Stimulated activated CD4-positive, alpha-beta T cell treated with anti-CD3 and anti-CD28 coated beads, Interleukin-15, amount 100 ng/mL, for 1 hour (primary cell): ENCODE data around the gene BORA.
"Not testable (repeated sequence)": the region's sequence is repeated elsewhere in the genome, so short reads cannot be mapped to it uniquely, and the experiment has no call there.

Source experiments
- DNase-seq, 2 donors: peaks; one replicate each; pipeline ENCODE4 v3.0.0-alpha.2; 2020; ENCODE audit warnings: low read depth in 1 of 2, low spot score in 1 of 2

The BORA gene

GRCh38 chr13:72727417-72728289 lies at the start of gene BORA, which contains the start of gene MZT1:
Gene BORA, plus strand, starts transcription at chr13:72727923. Its CDS starts 1,018 bp downstream, at chr13:72728941.
Gene MZT1, minus strand, starts transcription at chr13:72727629. Its CDS starts 27 bp downstream, at chr13:72727602.
- peak; percentile 88 to 92 for DNase-seq

DNA sequence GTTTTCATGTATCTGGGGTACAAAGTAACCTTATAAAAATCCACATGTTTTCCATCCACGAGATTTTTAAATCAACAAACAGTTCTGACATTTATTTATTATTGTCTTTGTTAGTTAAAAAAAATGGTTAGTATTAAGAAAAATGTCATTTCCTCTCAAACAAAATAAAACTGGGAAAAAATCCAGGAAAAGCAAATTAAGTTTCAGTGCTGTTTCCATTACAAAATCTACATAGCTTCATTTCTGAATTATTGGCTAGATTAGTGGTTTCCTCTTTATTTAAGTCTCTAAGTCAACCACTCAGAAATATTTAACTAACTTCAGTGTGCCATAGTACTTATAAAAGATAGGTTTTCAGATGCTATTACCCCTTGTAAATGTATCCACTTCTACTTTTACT lies 49.4 kb upstream of the BORA start:
- no peak for DNase-seq

- no peak for DNase-seq
Observed at GRCh38 chr13:72680353-72680752, 47.4 kb upstream of the BORA start.

GRCh38 chr13:72686766-72687165 lies 41.0 kb upstream of the BORA start:
- no peak for DNase-seq

DNA sequence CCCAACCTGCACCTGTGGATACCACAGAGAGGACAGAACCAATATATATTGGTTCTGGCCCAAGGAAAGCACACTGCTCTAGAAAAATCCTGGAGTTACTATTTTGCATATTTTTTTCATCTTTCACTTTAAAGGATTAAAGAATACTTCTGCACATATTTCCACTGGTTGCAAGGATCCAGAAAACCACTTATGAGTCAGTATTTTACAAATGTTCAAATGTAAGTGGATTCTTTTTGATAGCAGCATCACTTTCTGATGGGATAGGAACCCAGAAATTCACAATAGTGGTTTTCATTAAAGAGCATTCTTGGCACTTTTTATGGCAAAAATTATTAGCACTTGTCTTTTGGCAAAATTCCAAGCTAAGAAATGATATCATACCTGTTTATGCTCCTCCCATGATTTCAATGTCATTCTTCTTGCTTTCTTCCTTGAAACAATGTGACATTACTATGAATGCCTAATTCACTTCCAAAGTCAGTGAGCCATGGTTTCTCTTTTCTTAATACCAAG lies 38.5 kb upstream of the BORA start:
- no peak for DNase-seq

- DNase-seq, result no peak
Observed at GRCh38 chr13:72692884-72693514, 34.7 kb upstream of the BORA start.

DNA sequence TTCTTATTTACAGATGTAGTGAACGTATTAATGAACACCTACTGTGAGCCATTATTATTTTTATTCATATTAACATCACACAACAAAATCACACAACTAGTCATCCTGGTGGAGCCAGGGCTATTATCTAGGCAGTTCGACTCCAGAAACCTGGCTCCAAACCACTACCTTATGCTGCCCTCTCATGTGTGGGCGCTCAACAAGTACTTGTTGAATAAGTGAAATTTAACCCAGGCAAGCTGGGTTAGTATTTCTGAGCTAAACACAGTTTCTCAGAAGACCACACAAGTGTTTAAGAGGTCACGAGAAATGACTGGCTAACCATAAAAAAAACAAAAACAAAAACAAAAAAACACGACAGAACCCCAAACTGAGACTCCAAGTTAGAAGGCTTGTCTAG lies 33.9 kb upstream of the BORA start:
- no peak for DNase-seq

GRCh38 chr13:72694314-72694713 lies 33.4 kb upstream of the BORA start:
- DNase-seq, result no peak

GRCh38 chr13:72696579-72696978 lies 31.1 kb upstream of the BORA start:
- DNase-seq, result no peak

GRCh38 chr13:72698164-72698563 lies 29.6 kb upstream of the BORA start:
- no peak for DNase-seq

DNA sequence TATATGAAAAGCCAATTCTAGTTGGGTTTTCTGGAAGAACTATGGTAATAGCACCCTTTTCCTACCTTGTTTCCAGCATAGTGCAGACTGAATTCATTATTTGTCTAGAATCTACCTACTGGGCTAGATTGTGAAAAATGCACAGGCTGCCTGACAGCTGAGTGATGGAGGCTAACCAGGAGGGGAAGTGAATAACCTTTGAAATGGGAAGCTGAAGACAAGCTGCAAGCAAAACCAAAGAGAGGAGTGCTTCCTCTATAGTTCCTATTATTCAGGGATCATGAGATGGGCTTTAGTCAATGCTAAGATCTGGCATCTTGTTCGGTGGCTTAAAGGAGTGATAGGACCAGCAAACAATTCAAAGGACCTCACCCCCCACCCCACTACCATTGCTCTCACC lies 27.2 kb upstream of the BORA start:
- no peak for DNase-seq

DNA sequence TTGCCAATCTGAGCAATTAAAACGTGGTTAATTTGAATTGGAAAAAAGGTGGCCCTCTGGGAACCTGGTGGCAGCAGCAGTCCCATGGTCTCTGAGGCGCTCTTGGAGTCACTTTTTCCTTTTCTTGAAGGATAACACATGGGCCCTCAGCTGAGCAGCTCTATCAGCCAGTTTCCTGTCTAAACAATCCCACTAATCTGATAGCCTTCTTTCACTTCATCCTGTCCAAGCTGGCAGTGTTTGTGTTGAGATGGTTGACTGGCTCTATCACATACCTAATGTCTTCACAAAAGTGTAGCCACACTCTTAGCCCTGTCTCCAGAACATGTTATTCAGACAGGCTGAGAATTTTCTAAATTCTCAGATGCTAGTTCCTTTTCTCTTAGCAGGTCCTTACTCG lies 10.9 kb upstream of the BORA start:
- DNase-seq, result no peak

GRCh38 chr13:72726185-72726584 lies 1.5 kb upstream of the BORA start:
- not testable (repeated sequence) for DNase-seq

DNA sequence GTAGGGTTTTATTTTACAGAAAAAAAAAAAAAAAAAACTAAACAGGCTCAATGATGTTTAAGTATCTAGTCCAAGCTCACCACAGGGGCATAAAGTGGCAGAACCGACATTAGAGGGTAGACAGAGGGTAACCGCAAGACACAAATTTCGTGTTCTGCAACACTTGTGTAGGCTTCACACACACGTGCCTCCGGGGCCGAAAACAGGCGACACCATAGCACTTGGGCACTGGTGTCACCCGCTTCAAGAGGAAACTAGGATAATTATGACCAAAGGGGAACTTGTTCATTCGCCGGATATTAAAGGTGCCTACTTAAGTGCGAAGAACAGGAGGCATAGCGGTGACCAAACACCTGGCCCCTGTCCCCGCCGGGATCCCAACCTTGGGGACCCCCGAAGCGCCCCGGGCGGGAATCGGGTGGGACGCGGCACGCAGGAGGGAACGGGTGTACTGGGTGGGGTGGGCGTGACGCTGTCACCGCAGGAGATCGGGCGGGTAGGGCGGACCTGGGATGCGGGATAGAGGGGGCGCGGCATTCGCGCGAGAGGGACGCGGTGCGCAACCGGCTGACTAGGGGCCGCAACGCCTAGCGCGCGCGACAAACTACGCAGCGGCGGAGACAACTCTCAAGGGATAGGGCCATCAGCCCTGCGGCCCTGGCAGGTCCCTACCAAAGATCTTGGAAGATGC lies 852 bp upstream of the BORA start:
- DNase-seq, result peak; percentile 8 to 10

- DNase-seq, result no peak
Observed at GRCh38 chr13:72728290-72728605, 525 bp downstream of the BORA start.

DNA sequence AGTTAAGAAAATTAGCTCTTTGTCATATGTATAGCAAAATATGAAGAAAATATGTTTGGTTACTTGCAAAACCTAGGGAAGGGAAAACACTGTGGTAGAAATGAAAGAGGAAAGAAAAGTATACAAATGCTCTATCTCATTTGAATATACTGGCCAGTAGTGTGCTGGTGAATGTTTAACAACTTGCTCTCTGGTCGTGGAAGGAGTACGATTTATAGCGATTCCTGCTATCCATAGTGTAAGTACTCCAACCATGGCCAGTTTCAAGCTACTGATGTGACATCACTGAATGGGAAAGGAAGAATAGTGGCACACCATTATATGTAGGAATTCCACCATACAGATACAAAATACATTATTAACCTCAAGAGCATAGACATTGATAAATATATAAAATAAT lies 9.3 kb downstream of the BORA start:
- no peak for DNase-seq

- DNase-seq, result no peak
Observed at GRCh38 chr13:72740015-72740414, 12.3 kb downstream of the BORA start.

DNA sequence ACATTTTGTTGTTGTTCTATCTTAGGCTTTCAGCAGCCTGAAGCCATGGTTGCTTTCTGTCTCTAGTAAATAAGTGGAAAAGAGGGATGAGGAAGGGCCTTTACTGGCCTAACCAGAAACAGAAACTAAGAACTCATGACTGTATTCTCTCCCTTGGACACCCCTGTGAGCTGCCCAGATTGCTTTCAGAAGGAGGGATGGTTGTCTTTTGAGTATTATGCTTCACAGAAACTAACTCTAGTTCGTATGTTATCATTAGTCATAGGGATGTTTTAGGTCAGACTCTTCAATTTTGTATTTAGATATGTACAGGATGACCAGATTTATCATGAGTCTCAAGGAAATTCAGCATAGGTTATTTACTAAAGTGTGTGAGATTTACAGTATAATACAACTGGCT lies 17.5 kb downstream of the BORA start:
- no peak for DNase-seq

DNA sequence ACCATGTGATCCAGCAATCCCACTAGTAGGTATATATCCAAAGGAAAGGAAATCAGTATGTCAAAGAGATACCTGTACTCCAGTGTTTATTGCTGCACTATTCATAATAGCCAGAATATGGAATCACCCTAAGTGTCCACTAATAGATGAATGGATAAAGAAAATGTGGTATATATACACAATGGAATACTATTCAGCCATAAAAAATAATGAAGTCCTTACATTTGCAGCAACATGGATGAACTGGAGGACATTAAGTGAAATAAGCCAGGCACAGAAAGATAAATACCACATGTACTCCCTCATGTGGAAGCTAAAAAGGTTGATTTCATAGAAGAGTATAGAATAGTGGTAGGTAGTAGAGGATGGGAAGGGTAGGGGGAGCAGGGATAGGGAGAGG lies 23.5 kb downstream of the BORA start:
- no peak for DNase-seq

DNA sequence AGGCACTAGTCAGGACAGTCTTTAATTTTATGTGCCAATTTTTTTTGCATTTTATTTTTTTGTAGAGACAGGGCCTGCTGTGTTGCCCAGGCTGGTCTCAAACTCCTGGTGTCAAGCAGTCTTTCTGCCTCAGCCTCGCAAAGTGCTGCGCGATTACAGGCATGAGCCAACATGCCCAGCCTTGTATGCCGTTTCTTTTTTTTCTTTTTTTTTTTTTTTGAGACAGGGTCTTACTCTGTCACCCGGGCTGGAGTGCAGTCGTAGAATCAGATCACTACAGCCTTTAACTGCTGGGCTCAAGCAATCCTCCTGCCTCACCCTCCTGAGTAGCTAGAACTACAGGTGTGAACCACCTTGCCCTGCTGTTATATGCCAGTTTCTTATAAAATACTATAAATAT lies 26.4 kb downstream of the BORA start:
- no peak for DNase-seq

DNA sequence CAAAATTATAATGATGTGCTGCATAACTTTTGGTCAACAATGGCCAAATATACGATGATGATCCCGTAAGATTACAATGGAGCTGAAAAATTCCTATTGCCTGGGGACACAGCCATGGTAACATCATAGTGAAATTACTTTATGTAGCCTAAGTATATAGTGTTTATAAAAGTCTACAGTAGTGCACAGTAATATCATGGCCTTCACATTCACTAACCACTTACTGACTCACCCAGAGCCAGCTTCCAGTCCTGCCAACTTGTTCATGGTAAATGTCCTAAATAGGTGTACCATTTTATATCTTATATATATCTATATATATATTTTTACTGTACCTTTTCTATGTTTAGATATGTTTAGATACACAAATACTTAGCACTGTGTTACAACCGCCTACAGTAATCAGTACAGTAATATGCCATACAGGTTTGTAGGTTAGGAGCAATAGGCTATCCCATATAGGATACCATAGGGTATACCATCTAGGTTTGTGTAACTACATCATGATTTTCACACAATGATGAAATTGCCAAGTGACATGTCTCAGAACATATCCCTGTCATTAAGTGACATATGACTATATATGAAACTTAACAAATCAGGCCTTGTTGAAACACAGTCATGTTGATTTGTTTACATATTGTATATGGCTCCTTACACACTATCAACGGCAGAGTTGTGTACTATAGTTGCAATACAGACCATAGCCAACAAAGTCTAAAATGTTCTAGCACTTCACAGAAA lies 30.2 kb downstream of the BORA start:
- no peak for DNase-seq
